OCI-LY7 (cell line): ENCODE data around the gene CDKN1C. TPM values are rescaled to one million over a fixed set of nuclear protein-coding genes. Genes with fewer than 3 reads are reported as not detected.

ENCODE experiments used
- BruUV-seq: library from RNA; stranded (reverse); fragments of 400-500 nt; replicated peaks from 2 replicates; lab custom pipeline; 2021; lab: Mats Ljungman, UMichigan
- CTCF ChIA-PET: fragments of 300-600 bp; sonication (Branson Sonifier 250); formaldehyde crosslinking; loops from one replicate; lab custom pipeline; 2022; ENCODE audit warnings: antibody characterized with exemption; ENCODE audit not compliant: unreplicated experiment; lab: Charles Lee
- POLR2A ChIA-PET: fragments of 300-600 bp; sonication (Branson Sonifier 250); formaldehyde crosslinking; loops from one replicate; lab custom pipeline; 2022; ENCODE audit warnings: antibody characterized with exemption; lab: Charles Lee
- DNase-seq: peaks from one replicate; pipeline ENCODE4 v3.0.0-alpha.2; 2015; ENCODE audit warnings: low spot score
- H2AFZ ChIP-seq: fragments of 200-600 bp; sonication (generic), shearing (Covaris generic); 2 replicates; pipeline ENCODE4 v1.6.1; 2014; ENCODE audit warnings: mild to moderate bottlenecking, antibody characterized with exemption, low read length, moderate library complexity
- H3K27ac ChIP-seq: fragments of 200-600 bp; sonication (generic); 2 replicates; pipeline ENCODE4 v1.5.1; 2014; ENCODE audit warnings: mixed run types, low read depth, mild to moderate bottlenecking, moderate library complexity, low read length, inconsistent platforms; ENCODE audit not compliant: poor library complexity, severe bottlenecking
- H3K36me3 ChIP-seq: fragments of 200-600 bp; sonication (generic); 2 replicates; pipeline ENCODE4 v1.6.1; 2014; ENCODE audit warnings: mild to moderate bottlenecking, antibody characterized with exemption, low read length, moderate library complexity, mixed read lengths; ENCODE audit not compliant: insufficient read depth
- H3K4me1 ChIP-seq: fragments of 200-600 bp; sonication (generic); 2 replicates; pipeline ENCODE4 v1.5.1; 2014; ENCODE audit warnings: mild to moderate bottlenecking, low read length; ENCODE audit not compliant: insufficient read depth, poor library complexity, severe bottlenecking
- H3K4me2 ChIP-seq: fragments of 200-600 bp; sonication (generic); 2 replicates; pipeline ENCODE4 v1.6.1; 2014; ENCODE audit warnings: mild to moderate bottlenecking, low read length
- H3K4me3 ChIP-seq: fragments of 200-600 bp; sonication (generic); 2 replicates; pipeline ENCODE4 v1.5.1; 2014; ENCODE audit warnings: mild to moderate bottlenecking, low read depth, low read length; ENCODE audit not compliant: poor library complexity, severe bottlenecking
- H3K79me2 ChIP-seq: fragments of 200-600 bp; sonication (generic); 2 replicates; pipeline ENCODE4 v1.6.1; 2016; ENCODE audit warnings: low read depth, mild to moderate bottlenecking, low read length, moderate library complexity, mixed read lengths; ENCODE audit not compliant: insufficient read depth
- H3K9me2 ChIP-seq: fragments of 200-600 bp; sonication (generic); 2 replicates; pipeline ENCODE4 v1.6.1; 2016; ENCODE audit warnings: mild to moderate bottlenecking, low read length, mixed read lengths; ENCODE audit not compliant: insufficient read depth
- H3K9me3 ChIP-seq: fragments of 200-600 bp; sonication (generic); 2 replicates; pipeline ENCODE4 v1.6.1; 2014; ENCODE audit warnings: mild to moderate bottlenecking, mixed run types, low read length, mixed read lengths
- H4K20me1 ChIP-seq: fragments of 200-600 bp; sonication (generic); 2 replicates; pipeline ENCODE4 v1.6.1; 2014; ENCODE audit warnings: mild to moderate bottlenecking, antibody characterized with exemption, low read length, moderate library complexity, mixed read lengths; ENCODE audit not compliant: insufficient read depth
- CTCF ChIP-seq: fragments of 200-600 bp; sonication (generic); conservative IDR thresholded peaks from 2 replicates; pipeline ENCODE4 v1.5.1; 2014; ENCODE audit warnings: mild to moderate bottlenecking, antibody characterized with exemption, low read length, moderate library complexity, mixed read lengths
- EZH2phosphoT487 ChIP-seq: fragments of 200-600 bp; sonication (generic); IDR thresholded peaks from 2 replicates; pipeline ENCODE4 v1.6.1; 2018; ENCODE audit warnings: low read depth, borderline replicate concordance, mild to moderate bottlenecking, mixed run types, antibody characterized with exemption, low read length, moderate library complexity, mixed read lengths
- intact Hi-C: fragments of 100-400 bp; cut with micrococcal nuclease; formaldehyde crosslinking; loops from one replicate; pipeline ENCODE4 v1.10.0; 2022; ENCODE audit not compliant: unreplicated experiment
- total RNA-seq, 2 experiments: library from RNA; depleted of rRNA in 1 of 2; stranded (reverse); fragments of >200 nt in 1 of 2; shearing (Covaris generic) in 1 of 2; gene quantifications; 2 replicates each; pipeline ENCODE4 v1.2.3, GENCODE V29; 2014 to 2022

The CDKN1C gene
- total RNA-seq, 2 experiments from 2014 or later: 0.13 to 0.55 TPM

DNA sequence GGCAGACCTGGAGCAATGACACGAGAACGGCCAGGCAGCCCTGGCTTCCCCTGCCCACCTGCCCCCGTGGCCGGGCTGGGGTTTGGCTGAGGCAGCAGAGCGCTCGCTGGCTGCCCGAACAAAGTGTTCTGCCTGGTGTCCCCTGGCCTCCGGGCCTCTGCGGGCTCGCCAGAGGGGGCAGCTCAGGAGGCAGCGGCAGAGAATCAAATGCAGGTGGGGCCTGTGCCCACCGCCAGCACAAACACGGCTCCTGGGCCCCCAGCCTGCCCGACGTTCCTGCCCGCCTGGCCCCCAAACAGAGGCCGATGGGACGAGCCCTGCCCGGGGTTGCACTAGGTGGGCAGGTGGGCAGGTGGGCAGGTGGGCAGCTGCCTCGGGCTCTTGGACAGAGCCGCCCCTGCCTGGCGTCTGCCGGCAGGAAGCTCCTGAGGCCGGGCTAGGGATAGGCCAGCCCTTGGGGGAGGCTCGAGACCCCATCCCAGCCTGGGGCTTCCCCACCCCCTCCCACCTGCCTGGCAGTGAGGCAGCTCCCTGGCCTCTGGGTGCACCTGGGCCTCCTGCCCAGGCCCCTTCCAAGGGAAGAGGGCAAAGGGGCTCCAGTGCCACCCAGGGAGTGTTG, 46.8 kb downstream of the CDKN1C start:
- H3K9me3 ChIP-seq: no peaks in the 10 kb centered on the region
- no peaks in the 10 kb centered on the region for H3K9me2 ChIP-seq
- no peak for DNase-seq
- no peaks in the 10 kb centered on the region for H3K36me3 ChIP-seq
- no peak overlapping the region for H3K27ac ChIP-seq
- intact Hi-C loops: no loop called here
- H3K4me1 ChIP-seq: no peaks in the 10 kb centered on the region
- ChIA-PET POLR2A (no interaction called here), CTCF (no interaction called here)
- no peak overlapping the region for H3K4me3 ChIP-seq
- H3K79me2 ChIP-seq: no peaks in the 10 kb centered on the region
- BruUV-seq: no TSS peak
- no peak overlapping the region for H3K4me2 ChIP-seq
- H2AFZ ChIP-seq: no peak overlapping the region
- TF ChIP-seq CTCF (no peak), EZH2phosphoT487 (no peak)
- no peaks in the 10 kb centered on the region for H4K20me1 ChIP-seq

GRCh38 chr11:2838091-2838490, 47.5 kb downstream of the CDKN1C start:
- no peaks in the 10 kb centered on the region for H3K4me1 ChIP-seq
- H3K4me2 ChIP-seq: no peak overlapping the region
- no peaks in the 10 kb centered on the region for H3K9me2 ChIP-seq
- no peaks in the 10 kb centered on the region for H3K36me3 ChIP-seq
- H3K4me3 ChIP-seq: no peak overlapping the region
- H4K20me1 ChIP-seq: no peaks in the 10 kb centered on the region
- no peak overlapping the region for H3K27ac ChIP-seq
- ChIA-PET CTCF (no interaction called here), POLR2A (no interaction called here)
- no peaks in the 10 kb centered on the region for H3K79me2 ChIP-seq
- no peak overlapping the region for H2AFZ ChIP-seq
- intact Hi-C loops: no loop called here
- DNase-seq: no peak
- no TSS peak for BruUV-seq
- no peak for TF ChIP-seq EZH2phosphoT487
- no peak for TF ChIP-seq CTCF
- H3K9me3 ChIP-seq: no peaks in the 10 kb centered on the region

- no peak overlapping the region for H3K4me2 ChIP-seq
- H3K9me2 ChIP-seq: no peaks in the 10 kb centered on the region
- no TSS peak for BruUV-seq
- no peaks in the 10 kb centered on the region for H3K9me3 ChIP-seq
- no peaks in the 10 kb centered on the region for H3K79me2 ChIP-seq
- H2AFZ ChIP-seq: no peak overlapping the region
- DNase-seq: no peak
- TF ChIP-seq EZH2phosphoT487 (no peak), CTCF (no peak)
- no peak overlapping the region for H3K4me3 ChIP-seq
- H3K4me1 ChIP-seq: no peaks in the 10 kb centered on the region
- POLR2A ChIA-PET: no interaction called here
- no peaks in the 10 kb centered on the region for H3K36me3 ChIP-seq
- H3K27ac ChIP-seq: no peak overlapping the region
- no peaks in the 10 kb centered on the region for H4K20me1 ChIP-seq
- CTCF ChIA-PET: no interaction called here
- intact Hi-C loops: no loop called here
Measured at GRCh38 chr11:2837651-2838050, 47.9 kb downstream of the CDKN1C start.
